Lower leg skin (tissue), 4 donors: ENCODE results near the gene C11orf54. TPM values are rescaled to one million over a fixed set of nuclear protein-coding genes. Genes with fewer than 3 reads are reported as not detected.

Experiments used
- DNase-seq, 2 donors: peaks; one replicate each; pipeline ENCODE4 v3.0.0-alpha.2; 2019; ENCODE audit warnings: low spot score in 2 of 2
- H3K4me3 ChIP-seq: fragments of 200-600 bp; sonication (generic); 2 replicates; pipeline ENCODE4 v1.5.1; 2017; ENCODE audit warnings: mild to moderate bottlenecking, low read depth; ENCODE audit not compliant: poor library complexity, severe bottlenecking
- POLR2A ChIP-seq, 2 donors: fragments of 450-650 bp; IDR thresholded peaks; one replicate each; pipeline ENCODE4 v1.6.1; 2016 to 2017; ENCODE audit warnings: antibody characterized with exemption in 2 of 2, mild to moderate bottlenecking in 1 of 2, moderate library complexity in 1 of 2
- WGBS, 2 donors: methylation state at CpG; one replicate each; pipeline ENCODE4 v1.1.5; 2018; 5-methylcytosine and 5-hydroxymethylcytosine counted together
- intact Hi-C: fragments of 100-400 bp; cut with DNase I; formaldehyde crosslinking; loops from one replicate; pipeline ENCODE4 v1.15.0; 2023; ENCODE audit warnings: low total_unique reads
- total RNA-seq, 4 donors: library from RNA; depleted of rRNA; stranded (reverse); fragments of >200 nt; gene quantifications; one replicate each; pipeline ENCODE4 v1.1.0, GENCODE V29; 2016
- TF ChIP-seq, protein P1 (sequence below), 3 donors: fragments of 450-650 bp; IDR thresholded peaks; one replicate each; pipeline ENCODE4 v1.5.1; 2016; ENCODE audit warnings: antibody characterized with exemption in 3 of 3, mild to moderate bottlenecking in 3 of 3, moderate library complexity in 2 of 3

Gene C11orf54
- total RNA-seq, 4 donors from 2014 or later, result 25.3 to 35.7 (median 32.5) TPM

DNA sequence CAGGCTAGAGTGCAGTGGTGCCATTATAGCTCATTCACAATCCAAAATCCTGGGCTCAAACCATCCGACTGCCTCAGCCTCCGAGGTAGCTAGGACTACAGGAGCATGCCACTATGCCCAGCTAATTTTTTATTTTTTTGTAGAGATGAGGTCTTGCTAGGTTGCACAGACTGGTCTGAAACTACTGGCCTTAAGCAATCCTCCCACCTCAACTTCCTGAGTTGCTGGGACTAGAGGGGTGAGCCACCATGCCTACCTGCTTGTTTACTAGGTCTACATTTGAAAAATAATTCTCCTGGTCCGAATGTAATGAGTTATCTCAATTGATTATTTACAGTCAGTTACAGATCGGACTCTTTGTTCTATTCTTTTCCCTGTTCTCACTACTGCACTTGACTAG is 22.2 kb upstream of the C11orf54 start:
- 96 to 97% methylated on average over 4 of the region's 4 CpGs for WGBS, 2 donors
- DNase-seq, result no peak
- no peak overlapping the region for H3K4me3 ChIP-seq
- no peak for TF ChIP-seq POLR2A (IDR thresholded peaks at IDR 0.05)
- TF ChIP-seq, protein P1, sequence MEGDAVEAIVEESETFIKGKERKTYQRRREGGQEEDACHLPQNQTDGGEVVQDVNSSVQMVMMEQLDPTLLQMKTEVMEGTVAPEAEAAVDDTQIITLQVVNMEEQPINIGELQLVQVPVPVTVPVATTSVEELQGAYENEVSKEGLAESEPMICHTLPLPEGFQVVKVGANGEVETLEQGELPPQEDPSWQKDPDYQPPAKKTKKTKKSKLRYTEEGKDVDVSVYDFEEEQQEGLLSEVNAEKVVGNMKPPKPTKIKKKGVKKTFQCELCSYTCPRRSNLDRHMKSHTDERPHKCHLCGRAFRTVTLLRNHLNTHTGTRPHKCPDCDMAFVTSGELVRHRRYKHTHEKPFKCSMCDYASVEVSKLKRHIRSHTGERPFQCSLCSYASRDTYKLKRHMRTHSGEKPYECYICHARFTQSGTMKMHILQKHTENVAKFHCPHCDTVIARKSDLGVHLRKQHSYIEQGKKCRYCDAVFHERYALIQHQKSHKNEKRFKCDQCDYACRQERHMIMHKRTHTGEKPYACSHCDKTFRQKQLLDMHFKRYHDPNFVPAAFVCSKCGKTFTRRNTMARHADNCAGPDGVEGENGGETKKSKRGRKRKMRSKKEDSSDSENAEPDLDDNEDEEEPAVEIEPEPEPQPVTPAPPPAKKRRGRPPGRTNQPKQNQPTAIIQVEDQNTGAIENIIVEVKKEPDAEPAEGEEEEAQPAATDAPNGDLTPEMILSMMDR (IDR thresholded peaks at IDR 0.05), result no peak
- intact Hi-C loops, result no loop called here

DNA sequence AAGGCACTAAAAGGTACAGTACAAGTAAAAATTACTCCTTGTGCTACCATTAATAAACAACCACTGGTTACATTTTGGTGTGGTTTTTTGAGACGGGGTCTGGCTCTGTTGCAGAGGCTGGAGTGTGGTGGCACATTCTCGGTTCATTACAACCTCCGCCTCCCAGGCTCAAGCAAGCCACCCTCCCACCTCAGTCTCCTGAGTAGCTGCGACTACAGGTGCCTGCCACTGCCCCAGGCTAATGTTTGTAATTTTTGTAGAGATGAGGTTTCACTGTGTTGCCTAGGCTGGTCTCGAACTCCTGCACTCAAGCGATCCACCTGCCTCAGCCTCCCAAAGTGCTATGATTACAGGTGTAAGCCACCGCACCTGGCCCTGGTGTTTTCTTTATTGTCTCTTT is 20.9 kb upstream of the C11orf54 start:
- TF ChIP-seq, protein P1 (IDR thresholded peaks at IDR 0.05), result no peak
- TF ChIP-seq POLR2A (IDR thresholded peaks at IDR 0.05), result no peak
- 94 to 95% methylated on average over 7 of the region's 7 CpGs for WGBS, 2 donors
- H3K4me3 ChIP-seq, result no peak overlapping the region
- DNase-seq, result no peak
- intact Hi-C loops, result no loop called here

DNA sequence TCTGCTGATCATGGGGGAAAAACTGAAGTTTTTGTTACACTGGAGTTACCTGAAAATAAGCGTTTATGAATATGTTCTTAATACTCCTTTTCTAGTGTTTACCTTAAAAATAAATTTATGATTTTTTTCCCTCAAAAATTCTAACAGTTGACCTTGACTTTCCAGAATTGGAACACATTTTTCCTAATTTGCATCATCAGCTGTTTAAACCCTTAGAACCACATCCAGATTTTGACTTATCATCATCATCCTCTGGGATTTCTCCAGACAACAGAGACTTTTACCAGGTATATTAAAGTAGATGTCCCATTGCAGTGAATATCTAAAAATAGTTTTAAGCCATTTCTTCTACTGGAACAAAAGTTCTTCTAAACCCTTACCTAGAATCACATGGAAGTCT is 17.4 kb upstream of the C11orf54 start:
- TF ChIP-seq, protein P1 (IDR thresholded peaks at IDR 0.05), result no peak
- TF ChIP-seq POLR2A (IDR thresholded peaks at IDR 0.05), result no peak
- 97% methylated on average over 1 of the region's 1 CpG for WGBS, 2 donors
- no peak for DNase-seq
- intact Hi-C loops, result no loop called here
- H3K4me3 ChIP-seq, result no peak overlapping the region

DNA sequence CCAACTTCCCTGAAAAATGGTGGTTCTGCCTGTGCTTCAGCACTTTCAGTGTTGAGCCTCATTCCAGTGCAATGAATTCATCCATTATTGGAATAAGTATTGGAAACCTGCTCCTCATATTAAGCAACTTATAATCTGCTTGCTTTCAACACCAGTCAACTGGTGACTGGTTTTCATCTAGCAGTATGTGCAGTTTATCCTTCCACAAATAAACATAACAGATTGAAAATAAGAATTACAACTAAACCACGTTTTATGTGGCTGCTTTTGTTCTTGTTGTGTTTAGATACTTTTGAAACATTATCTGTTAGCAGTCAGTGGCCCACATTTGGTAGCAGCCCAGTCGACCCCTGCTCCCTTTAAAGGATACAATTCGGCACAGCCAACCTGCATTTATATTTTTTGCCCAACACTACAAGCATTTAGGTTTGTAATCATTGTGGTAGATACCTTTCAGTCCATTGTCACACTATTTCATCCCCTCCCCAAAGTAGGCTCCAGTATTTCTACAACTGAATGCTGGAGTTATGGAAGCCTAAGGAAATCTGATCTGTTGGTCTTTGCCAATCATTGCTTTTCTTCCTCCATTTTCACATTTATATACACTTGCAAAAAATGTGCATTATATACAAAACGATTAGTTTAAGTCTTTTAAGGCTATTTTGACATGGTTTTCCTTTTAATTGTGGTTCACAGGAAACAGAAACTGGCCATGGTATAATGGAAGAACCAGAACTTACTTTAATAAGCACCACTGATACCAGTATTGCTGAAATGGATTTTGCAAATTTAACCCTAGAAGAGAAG is 13.3 kb upstream of the C11orf54 start:
- TF ChIP-seq, protein P1 (IDR thresholded peaks at IDR 0.05), result no peak
- no peak for TF ChIP-seq POLR2A (IDR thresholded peaks at IDR 0.05)
- H3K4me3 ChIP-seq, result no peak overlapping the region
- intact Hi-C loops, result no loop called here
- DNase-seq, result no peak
- WGBS, 2 donors, result 55 to 56% methylated on average over 4 of the region's 4 CpGs

DNA sequence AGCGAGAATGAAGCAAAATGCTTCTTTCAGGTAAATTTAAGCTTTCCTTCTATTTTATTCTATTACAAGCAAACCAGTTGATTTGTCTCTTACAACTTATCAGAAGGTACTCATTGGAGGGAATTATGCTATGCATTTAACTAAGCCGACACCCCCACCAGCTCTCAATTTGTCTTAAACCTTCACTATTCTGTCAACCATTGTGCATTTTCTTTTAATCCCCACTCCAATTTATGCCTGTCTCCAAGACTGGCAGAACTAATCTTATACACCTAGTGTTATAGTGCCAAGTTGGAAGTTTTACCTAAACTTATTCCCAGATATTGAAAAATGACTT is 12.7 kb upstream of the C11orf54 start:
- intact Hi-C loops, result no loop called here
- H3K4me3 ChIP-seq, result no peak overlapping the region
- no peak for DNase-seq
- no peak for TF ChIP-seq POLR2A (IDR thresholded peaks at IDR 0.05)
- TF ChIP-seq, protein P1 (IDR thresholded peaks at IDR 0.05), result no peak
- WGBS, 2 donors, result 95 to 97% methylated on average over 2 of the region's 2 CpGs

DNA sequence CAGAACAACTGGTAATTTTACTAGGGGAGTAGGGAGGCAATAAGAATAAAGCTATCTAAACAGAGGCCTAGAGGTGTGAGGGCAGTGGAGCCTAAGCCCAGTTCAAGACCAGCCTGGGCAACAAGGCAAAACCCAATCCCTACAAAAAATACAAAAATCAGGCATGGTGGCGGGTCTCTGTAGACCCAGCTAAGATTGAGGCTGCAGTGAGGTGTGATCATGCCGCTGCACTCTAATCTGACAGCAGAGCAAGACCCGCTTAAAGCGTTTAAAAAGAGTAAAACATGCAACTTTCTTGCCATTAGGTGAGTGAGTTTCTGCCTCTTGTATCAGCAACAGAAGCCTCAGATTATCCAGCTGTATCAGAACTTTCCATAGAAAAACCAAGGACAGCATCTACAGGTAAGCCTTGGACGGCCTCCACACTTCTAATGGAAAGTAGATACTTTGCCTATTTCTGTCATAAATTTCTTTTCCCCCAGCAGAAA is 12.3 kb upstream of the C11orf54 start:
- no peak for DNase-seq
- 93 to 95% methylated on average over 5 of the region's 5 CpGs for WGBS, 2 donors
- H3K4me3 ChIP-seq, result no peak overlapping the region
- TF ChIP-seq, protein P1 (IDR thresholded peaks at IDR 0.05), result no peak
- no peak for TF ChIP-seq POLR2A (IDR thresholded peaks at IDR 0.05)
- intact Hi-C loops, result no loop called here
